ENCODE results near the gene RPTOR.

RPTOR gene

DNA sequence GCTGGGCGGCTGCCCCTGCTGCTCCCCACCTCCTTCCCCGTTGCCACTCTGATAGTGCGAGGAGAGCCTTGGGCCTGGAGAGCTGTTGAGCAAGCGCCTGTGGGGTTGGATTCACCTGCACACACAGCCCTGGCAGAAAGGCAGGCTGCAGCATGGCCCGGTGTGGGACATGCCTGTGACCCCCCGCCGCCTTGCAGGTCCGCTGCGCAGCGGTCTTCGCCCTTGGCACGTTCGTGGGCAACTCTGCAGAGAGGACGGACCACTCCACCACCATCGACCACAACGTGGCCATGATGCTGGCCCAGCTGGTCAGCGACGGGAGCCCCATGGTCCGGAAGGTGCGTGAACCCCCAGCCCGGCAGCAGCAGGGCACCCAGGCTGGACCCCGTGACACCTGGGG, 340.2 kb downstream of the RPTOR start:
- no peak for DNase-seq (ENCODE audit: low read depth in 2 of 2, low spot score in 1 of 2)

DNA sequence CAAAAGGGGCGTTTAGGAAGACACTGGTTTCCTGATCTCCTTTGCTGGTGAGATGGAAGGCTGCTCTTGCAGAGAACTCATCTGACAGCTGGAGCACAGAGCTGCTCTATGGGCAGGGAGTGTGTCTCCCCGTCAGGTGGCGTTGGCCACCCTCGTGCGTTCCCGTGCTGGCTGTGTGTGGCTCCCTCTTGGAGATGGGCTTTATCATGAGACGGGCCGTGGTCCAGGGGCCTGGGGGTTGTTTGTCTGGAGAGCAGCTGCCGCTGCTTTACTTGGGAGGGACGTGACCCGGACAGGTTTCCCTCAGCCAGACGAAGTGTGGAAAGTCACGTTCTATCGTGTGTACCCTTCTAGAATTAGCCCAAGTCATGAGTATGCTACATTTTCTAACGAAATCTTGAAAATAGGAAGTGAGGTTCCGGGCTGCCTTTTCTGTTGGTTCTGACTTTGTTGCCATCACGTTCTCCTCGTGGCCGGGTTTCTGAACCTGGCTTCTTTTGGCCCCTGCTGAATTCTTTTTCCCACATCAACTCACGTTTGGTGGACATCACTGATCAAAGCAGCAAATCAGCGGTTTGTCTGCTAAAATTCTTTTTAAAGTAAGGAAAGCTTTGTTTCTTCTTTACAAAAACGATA, 341.4 kb downstream of the RPTOR start:
- DNase-seq (ENCODE audit: low read depth in 2 of 2, low spot score in 1 of 2) = no peak

DNA sequence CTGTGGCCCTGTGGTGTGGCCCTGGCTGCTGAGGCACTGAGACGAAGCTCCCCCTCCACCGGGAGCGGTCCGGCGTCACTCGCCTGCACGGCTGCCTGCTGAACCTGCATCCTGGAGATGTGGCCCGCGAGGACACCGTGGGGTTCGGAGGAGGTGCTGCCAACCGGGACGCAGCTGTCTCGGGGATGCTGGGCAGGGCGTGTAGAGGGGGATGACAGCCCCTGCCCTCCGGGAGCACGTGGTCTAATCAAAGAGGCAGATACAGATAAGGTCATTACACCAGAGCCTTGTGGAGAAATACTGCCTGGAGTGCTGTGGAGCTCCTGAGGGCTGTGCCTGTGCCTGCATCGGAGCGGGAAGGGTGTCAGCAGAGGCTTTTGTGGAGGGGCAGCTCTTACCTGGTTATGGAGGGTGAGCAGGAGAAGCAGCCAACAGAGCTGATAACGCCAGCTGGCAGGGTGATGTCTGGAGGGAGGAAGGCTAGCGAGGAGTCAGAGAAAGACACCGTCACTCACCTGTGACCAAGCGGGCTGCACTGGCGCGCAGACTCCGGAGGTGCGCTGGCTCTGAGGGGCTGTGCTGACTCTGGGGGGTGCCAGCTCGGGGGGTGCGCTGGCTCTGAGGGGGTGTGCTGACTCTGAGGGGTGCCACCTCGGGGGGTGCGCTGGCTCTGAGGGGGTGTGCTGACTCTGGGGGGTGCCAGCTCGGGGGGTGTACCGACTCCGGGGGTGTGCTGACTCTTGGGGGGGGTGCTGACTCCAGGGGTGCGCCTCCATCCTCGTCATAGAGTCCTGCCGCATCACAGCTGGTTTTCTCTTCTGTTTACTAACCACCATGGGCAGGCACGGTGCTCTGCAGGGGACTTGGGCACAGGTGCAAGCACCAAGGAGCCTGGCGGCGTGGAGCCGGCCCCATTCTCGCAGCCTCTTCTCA, 342.3 kb downstream of the RPTOR start:
- no peak for DNase-seq (ENCODE audit: low read depth in 2 of 2, low spot score in 1 of 2)

DNA sequence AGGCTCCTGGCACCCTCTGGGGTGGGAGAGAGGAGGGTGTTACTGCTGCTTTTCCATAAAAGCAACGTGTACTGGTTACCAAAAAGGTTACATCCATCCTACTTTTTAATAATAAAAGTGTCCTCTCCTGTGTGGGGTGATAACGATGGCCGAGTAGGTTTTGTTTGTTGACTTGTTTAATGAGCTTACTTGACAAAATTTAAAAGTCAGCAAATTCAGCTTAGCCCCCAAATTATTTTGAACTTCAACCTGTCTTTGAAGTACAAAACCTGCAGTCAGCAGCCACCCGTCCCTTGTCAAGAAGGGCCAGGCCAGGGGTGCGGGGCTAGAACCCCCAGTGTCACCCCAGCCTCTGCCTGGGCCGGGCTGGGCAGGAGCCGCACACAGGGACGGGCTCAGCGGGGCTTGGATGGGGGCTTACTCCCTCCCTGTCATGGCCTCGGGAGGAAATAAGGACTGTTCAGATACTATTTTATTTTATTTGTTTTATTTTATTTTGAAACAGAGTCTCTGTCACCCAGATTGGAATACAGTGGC, 343.1 kb downstream of the RPTOR start:
- no peak for DNase-seq (ENCODE audit: low read depth in 2 of 2, low spot score in 1 of 2)

DNA sequence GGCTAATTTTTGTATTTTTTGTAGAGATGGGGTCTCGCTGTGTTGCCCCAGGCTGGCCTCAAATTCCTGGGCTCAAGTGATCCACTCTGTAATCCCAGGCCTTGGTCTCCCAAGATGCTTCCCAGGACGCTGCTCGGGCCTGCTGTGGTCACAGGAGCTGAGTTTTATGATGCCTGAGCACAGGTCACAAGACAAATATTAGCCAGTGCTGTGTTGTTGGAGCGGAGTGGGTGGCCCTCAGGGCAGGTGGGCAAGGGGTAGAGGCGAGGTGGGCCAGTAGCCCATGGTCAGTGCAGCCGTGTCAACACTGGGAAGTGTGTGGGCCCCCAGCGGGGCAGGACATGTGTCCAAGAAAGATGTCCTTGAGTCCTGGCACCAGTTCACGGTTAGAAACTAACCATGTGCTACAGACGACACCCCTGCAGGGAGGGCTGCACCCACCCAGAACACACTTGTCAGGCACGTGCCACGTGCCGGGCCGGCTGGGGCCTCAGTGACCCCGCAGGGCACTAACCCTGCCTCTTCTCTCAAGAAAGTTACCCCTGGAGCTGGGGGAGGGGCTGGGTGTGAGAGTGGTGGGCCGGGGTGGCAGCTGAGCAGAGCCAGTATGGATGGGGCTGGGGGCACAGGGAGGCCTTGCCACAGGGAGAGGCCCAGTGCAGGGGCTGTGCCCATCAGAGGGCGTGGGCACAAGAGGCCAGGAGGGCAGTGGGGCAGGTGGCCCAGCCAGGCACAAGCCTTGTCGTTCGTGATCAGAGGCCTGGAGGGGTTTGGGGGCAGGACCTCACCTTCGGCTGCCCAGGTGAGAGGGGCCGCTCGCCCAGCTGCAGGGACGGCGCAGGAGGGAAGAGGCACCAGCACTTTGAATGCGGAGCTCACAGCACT, 343.9 kb downstream of the RPTOR start:
- DNase-seq (ENCODE audit: low read depth in 2 of 2, low spot score in 1 of 2) = no peak

DNA sequence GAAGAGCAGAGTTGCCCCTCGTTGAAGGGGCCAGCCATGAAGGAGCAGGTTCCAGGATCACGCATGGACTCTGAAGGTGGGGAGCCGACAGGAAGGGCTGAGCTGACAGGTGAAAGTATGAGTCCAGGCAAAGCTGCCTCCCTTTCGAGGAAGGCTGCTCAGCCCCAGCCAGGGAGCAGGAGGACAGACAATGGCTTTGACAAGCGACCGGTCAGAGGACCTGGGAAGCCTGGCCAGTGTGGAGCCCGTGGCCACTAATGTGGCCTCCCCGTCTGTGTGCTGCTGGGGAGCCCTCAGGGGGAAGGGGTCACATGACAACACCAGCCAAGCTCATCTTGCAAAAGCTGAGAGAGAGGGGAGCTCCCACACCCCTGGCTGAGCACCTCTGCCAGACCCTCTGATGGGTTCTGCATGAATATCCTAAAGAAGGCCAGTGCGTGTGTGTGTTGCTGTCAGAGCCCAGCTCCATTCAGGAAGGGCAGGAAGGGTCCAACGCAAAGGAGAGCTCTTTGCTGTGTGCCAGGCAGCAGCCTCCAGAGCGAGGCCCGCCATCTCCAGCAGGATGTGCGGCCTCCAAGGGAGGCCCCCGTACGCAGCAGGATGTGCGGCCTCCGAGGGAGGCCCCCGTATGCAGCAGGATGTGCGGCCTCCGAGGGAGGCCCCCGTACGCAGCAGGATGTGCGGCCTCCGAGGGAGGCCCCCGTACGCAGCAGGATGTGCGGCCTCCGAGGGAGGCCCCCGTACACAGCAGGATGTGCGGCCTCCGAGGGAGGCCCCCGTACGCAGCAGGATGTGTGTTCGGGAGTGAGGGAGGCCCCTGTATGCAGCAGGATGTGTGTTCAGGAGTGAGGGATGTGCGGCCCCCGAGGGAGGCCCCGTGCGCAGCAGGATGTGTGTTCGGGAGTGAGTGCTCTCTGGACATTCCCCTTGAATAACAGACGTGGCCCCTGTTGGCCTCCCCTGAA, 344.9 kb downstream of the RPTOR start:
- no peak for DNase-seq (ENCODE audit: low read depth in 2 of 2, low spot score in 1 of 2)

DNA sequence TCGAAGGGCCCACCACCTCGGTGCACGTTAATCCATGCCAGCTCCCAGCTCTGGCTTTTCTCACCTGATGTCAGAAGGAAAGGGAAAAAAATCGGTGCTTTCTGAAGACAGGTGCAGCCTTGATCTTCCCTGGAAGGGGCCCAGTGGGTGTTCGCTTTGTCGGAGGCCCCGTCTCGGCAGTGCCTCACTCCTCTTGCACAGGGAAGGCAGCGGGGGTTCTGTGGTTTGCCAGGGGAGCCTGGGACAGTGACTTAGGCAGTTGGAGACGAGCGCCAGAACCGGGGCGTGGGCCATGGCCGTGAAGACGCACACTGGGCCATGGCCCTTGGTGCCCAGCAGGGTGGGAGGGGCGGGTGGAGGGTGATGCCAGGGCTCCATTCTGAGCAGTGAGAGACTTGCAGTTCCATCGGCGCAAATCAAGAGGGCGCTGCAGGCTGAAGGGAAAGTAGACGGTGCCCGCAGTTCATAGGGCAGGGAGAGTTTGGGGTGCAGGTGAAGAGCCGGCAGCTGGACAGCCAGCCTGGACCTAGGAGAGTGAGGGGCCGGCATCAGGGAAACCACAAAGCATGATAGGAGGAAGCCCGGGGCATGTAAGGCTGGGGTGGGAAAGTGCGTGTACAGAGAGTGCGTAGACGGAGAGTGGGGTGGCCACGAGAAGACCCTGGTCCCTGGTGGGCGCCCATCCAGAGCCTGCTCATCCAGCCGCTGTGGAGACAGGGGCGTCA, 345.7 kb downstream of the RPTOR start:
- no peak for DNase-seq (ENCODE audit: low read depth in 2 of 2, low spot score in 1 of 2)

DNA sequence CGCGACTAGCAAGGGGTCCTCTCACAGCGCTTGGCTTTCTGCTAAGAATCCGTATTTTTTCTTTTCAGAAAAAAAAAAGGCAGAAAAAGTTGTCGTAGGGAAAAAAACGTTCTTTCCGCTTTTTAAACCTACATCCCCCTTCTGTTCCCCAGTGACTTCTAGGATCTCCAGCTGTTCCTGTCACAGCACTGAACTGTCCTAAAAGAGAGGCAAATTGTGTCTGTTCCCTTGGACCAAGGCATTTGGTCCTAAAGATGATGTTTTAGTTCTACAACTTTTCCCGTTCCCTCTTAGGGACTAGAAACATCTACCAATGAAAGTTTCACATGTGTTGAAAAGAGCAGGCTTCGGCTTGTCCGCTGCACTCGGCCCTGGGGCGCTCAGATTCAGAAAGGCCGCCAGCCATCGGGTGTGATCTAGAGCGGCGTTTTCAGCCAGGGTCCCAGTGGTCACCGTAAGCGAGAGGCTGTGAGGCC, 346.3 kb downstream of the RPTOR start:
- no peak for DNase-seq (ENCODE audit: low read depth in 2 of 2, low spot score in 1 of 2)

DNA sequence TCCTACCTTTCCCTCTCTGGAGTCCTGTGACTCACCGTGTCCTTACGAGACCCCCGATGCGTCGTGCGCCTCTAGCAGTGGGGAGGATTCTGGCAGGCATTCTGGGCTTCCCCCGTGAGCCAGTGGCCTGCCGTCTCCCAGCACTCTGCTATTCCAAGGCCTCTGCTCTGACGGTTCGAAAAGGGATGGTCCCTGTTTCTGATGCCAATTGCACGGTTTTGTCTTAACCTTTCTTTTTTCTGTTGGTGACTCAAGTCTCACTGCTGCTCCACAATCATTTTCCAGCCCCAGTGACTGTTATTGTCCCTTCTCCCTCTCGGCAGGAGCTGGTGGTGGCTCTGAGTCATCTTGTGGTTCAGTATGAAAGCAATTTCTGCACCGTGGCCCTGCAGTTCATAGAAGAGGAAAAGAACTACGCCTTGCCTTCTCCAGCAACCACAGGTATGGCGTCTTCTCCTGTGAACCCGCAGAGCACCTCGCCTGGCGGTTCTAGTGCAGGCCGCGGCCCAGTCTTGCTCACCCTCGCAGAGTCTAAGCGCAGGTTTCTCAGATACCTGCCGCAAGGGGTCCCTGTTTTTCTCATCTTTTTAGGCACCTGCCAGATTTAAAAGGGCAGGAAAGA, 346.9 kb downstream of the RPTOR start:
- peak; percentile 48 to 49 for DNase-seq (ENCODE audit: low read depth in 2 of 2, low spot score in 1 of 2)

DNA sequence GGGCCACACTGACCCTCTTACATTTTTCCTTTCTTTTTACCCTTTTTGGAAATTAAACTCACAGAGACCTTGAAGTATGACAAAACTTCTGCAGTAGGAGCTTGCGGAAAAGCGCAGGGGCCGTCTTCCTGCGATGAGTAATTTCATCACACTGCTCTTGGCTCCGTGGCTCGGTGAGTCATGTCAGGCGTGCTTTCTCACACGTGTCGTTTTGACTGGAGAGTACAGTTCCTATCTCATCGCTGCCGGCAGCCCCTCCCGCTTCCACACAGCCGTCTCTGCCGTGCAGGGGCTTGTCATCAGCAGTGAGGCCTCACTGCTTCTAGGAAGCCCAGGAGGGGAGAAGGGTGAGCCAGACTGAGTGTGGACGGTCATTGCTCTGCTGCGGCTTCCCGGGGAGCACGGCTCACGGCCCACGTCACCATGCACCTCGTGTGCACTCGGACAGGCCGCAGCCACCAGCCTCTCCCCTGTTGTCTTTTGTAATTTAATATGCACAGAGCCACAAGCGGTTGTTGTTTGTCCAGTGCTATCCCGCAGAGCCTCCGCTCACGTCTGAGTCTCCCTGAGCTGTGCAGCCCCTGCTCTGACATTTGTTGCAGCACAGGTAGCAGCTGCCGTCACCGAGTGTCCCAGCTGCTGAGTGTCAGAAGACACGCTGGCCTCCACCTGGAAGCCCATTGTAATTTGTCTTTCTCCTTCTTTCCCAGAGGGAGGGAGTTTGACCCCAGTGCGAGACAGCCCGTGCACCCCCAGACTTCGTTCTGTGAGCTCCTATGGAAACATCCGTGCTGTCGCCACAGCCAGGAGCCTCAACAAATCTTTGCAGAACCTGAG, 347.6 kb downstream of the RPTOR start:
- DNase-seq (ENCODE audit: low read depth in 2 of 2, low spot score in 1 of 2) = peak; percentile 67 to 72

DNA sequence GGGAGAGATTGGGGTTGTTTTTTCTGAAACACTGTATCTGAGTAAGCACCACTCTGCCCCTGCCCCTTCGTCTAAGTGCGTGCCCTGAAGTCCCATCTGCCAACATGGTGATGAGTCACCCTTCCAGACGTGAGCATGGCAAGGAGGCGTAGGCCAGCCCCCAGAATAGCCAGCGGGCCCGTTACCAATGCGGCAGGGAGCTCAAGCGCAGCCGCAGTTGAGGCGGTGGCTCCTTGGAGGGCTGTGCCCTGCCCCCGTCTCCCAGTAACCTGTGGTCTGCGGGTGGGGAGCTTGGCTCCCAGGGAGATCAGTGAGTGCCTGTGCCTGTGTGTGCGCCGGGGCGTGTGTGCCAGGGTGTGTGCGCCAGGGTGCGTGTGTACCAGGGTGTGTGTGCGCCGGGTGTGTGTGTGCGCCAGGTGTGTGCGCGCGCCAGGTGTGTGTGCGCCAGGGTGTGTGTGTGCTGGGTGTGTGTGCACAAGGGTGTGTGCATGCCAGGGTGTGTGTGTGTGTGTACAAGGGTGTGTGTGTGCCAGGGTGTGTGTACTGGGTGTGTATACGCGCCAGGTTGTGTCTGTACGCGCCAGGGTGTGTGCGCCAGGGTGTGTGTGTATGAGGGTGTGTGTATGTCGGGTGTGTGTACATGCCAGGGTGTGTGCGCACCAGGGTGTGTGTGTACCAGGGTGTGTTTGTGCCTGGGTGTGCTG, 348.4 kb downstream of the RPTOR start:
- DNase-seq (ENCODE audit: low read depth in 2 of 2, low spot score in 1 of 2) = peak; percentile 14 to 29

DNA sequence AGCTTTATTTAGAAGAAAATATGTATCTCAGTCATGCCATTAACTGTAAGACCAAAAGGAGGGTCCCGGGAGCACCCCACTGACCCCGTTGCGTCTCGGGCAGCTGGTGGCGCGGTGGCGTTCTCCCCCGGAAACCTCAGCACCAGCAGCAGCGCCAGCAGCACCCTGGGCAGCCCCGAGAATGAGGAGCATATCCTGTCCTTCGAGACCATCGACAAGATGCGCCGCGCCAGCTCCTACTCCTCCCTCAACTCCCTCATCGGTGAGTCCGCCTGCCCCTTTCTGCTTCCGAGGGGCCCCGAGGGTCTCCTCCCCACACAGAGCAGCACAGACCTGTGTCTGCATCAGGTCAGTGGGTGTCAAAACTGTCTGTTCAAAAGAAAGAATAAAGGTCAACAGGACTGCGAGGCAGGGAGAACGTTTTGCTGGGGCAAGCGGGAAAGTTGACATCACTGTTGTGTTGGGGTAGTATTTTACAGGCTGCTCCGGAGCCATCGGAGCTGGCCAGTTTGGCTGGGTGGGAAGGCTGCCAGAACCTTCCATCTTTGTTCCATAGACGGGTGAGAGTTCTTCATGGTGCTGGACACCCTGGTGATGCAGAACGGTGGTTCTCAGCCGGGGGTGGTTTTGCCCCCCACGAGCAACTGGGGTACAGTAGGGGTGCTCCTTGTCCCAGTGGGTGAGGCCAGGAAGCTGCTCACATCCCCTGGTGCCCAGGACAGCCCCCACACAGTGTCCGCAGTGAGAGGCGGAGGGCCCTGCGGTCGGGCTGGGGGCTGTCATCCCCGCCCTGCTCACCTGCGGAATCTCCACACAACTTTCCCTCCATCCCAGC, 349.2 kb downstream of the RPTOR start:
- DNase-seq (ENCODE audit: low read depth in 2 of 2, low spot score in 1 of 2) = no peak

DNA sequence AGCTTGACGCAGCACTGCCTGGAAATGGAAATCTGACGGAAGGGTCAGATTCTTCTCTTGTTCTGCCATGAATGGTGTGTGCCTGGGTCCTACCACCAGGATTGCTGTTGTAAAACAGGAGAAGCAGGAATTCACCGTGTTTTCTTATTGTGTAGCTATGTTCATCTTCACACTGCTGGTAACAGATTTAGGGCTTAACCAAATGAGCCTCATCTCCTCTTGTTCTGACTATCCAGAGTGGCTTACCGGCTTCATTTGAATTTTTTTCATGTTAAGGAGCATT, 349.7 kb downstream of the RPTOR start:
- DNase-seq (ENCODE audit: low read depth in 2 of 2, low spot score in 1 of 2) = no peak

DNA sequence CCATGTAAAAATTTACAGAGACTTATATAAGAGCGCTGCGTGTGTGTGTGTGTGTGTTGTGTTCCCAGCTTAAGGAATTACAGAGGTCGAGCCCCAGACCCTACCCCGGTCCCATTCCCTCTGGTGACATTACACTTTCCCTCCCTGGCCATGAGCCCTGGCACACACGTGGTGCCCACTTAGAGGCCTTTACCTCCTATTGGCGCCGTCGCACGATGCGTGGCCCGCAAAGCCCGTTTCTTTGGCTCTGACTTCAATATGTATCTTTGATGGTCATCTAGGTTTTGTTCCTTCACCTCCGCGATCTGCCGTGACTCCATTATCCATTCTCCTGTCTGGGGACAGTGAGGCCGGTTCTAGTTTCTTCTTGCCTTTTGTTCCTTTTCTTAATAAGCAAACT, 350.1 kb downstream of the RPTOR start:
- no peak for DNase-seq (ENCODE audit: low read depth in 2 of 2, low spot score in 1 of 2)

DNA sequence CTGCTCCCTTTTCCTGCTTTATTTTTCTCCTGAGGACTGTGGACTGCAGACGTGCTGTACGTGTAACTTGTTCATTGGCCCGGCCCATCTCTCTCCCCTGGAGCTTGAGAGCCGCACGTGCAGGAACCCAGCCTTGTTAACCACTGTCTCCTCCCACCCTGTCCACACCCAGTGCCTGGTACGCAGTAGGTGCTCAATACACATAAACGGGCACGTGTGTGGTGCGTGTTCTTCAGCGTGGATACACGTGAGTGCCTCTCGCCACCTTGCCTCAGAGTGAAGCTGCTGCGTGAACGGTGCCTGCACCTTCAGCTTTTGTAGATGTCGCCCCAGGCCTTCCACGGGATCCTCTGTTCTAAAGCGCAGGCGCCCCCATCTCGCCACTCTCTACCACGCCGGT, 350.7 kb downstream of the RPTOR start:
- no peak for DNase-seq (ENCODE audit: low read depth in 2 of 2, low spot score in 1 of 2)

DNA sequence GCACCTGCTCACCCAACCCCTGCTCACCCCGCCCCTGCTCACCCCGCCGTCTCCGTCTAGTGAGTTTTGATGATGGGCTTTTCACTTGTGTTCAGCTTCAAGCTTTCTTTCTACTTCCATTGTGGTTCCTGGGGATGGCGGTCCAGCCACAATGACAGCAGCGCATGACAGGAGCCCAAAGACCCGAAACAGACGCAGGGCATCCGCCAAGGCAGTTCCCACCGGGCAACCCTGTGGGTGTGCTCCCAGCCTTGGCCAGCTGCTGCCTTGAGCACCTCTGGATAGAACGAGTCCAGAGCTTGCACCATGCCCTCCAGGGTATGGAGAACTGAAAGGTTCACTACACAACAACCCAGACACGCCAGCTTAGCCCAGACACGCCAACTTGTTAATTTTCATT, 354.1 kb downstream of the RPTOR start:
- no peak for DNase-seq (ENCODE audit: low read depth in 2 of 2, low spot score in 1 of 2)
